GM13977 (cell line): ENCODE results near the gene TMEM187.

Source experiments
- DNase-seq: peaks from one replicate; pipeline ENCODE4 v3.0.0; 2012; ENCODE audit warnings: low spot score
- in situ Hi-C: fragments of 300-500 bp; cut with MboI; formaldehyde crosslinking; loops from one replicate; pipeline ENCODE4 v1.12.0; 2022; ENCODE audit warnings: low sequenced_read_pairs, low pct_unique_long_range_greater_than_20kb, mixed read lengths, inconsistent platforms; ENCODE audit not compliant: unreplicated experiment
- TF ChIP-seq, protein P1 (sequence below): IDR thresholded peaks from 2 replicates; pipeline ENCODE4 v1.5.1; 2012; ENCODE audit warnings: mild to moderate bottlenecking, control low read depth; ENCODE audit not compliant: insufficient read depth; ENCODE audit errors: extremely low read depth, missing control alignments

Gene TMEM187

DNA sequence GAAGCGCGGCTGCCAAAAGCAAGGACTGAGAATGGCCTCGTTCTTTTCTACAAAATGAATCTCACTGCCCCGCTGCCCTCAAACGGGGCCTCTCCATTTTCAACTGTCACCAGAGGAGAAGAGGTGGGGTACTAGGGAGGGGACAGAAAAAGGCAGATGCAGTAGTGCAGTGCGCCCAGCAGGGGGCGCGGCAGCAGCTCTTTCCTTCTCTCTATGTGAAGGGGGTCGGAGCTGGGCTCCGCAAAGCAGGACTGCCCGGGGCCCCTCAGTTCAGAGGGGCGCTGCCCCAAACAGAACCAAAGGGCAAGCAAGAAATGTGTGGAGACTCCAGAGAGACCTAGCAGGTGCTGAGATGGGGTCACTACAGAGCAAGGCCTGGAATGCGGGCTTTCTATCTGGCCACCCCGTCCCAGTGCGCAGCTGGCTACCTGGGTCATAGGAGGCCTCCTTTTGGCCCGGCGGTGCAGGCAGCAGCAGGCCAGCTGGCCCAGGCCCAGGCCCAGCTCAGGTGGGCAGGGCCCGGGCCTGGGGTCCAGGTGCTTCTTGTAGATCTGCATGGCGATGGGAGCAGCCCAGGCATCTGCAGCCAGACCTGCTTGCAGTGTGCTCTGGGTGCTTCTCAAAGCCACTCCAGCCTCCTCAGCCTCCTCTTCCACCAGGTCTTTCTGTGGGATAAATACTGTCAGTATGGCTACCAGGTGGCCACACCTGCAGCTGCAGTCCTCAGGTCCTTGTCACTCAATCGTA lies 41.2 kb downstream of the TMEM187 start:
- DNase-seq, result peak; percentile 75
- TF ChIP-seq, protein P1, sequence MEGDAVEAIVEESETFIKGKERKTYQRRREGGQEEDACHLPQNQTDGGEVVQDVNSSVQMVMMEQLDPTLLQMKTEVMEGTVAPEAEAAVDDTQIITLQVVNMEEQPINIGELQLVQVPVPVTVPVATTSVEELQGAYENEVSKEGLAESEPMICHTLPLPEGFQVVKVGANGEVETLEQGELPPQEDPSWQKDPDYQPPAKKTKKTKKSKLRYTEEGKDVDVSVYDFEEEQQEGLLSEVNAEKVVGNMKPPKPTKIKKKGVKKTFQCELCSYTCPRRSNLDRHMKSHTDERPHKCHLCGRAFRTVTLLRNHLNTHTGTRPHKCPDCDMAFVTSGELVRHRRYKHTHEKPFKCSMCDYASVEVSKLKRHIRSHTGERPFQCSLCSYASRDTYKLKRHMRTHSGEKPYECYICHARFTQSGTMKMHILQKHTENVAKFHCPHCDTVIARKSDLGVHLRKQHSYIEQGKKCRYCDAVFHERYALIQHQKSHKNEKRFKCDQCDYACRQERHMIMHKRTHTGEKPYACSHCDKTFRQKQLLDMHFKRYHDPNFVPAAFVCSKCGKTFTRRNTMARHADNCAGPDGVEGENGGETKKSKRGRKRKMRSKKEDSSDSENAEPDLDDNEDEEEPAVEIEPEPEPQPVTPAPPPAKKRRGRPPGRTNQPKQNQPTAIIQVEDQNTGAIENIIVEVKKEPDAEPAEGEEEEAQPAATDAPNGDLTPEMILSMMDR, result peak; percentile 81

DNA sequence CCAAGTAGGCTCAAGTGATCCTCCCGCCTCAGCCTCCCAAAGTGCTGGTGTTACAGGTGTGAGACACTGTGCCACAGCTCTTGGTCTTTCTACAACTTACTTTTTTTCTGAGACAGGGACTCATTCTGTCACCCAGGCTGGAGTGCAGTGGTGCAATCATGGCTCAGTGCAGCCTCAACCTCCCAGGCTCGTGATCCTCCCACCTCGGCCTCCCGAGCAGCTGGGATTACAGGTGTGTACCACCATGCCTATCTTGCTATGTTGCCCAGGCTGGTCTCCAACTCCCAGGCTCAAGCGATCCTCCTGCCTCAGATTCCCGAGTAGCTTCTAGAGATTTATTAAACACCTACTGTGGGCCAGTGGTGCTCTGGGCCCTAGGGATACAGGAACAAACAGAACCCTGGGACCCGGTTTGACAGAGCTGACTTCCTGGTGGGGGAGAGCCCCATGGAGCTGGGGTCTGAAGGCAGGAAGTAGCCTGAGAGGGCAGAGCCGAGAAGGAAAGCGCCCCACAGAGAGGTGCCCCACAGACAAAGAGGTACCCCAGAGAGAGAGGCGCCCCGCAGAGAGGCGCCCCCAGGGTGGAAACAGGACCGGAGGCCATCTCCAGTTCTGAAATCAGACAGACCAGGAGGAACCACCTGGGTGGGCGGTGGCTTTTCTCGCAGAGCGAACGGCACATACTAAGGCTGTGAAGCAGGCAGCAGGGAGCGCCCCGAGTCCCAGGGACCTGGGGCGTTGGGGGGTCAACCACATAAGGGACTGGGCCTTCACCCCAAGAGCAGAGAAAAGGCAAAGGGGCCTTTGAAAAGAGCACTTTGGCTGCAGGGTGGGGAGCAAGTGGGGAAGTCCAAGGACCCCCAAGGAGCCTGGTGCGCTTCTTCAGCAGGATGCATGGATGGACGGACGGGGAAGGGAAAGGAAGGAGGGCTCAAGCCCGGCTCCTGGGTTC lies 42.2 kb downstream of the TMEM187 start:
- no peak for DNase-seq
- TF ChIP-seq, protein P1, result no peak
- in situ Hi-C loops, result no loop called here

More for the DNA sequence above, 41.2 kb downstream of the TMEM187 start:
- in situ Hi-C loops, result no loop called here

DNA sequence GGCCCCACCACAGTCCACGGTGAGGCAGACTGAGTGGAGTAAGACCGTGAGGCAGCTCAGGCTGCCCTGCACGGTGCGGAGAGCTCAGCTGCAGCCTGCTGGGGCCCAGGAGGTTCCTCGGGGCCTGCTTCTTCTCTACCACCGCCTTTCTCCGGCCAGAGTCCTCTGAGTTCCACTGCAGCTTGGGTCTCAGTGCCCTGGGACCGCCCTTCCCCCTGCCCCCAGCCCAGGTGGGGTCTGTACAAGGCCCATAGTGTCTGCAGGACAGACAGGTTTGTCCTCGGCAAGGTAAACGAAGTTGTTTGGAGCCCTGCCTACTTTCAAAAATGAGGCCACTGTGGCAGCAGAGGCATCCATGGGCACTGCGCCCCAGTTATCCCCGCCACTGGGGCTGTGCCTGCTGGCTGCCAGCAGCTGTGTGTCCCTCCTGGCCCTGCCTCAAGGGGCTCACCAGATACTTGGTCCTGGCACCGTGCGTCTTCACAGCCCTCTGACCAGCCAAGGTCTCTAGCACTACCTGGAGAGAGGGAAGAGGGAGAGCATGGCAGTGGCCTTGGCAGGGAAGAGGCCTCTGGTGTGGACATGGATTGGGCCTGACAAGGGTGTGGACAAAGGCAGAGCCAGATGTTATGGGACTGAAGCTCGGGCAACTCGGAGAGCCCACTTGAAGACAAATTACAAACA lies 43.2 kb downstream of the TMEM187 start:
- DNase-seq, result no peak
- in situ Hi-C loops, result no loop called here
- TF ChIP-seq, protein P1, result no peak

DNA sequence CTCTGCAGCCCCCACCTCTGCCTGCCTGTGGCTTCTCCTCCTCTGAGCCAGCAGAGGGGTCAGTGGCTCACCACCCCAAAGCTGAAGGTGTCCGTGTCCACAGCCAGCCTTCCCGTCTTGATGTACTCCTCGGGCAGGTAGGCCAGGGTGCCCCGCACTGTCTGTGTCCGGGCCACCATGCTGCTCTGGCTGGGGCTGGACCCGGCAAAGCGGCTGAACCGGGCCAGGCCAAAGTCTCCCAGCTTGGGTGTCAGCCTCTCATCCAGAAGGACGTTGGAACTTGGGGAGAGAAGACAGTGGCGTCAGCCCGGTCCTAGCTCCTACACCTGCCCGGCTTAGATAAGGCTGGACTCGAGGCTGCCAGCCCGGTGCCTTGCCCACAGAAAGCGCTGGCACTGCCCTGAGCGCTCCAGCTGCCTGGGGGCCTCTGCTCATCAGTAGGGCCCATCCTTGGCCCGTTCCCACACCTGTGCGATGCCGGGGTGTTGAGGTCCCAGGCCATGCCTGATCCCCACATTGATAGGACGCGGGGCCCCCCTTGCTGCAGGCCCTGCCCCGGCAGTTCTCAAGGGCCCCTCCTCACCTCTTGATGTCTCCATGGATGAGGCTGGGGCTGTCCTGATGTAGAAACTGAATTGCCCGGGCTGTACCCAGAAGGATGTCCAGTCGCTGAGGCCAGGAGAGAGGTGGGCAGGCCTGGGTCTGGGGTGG lies 44.0 kb downstream of the TMEM187 start:
- DNase-seq, result no peak
- in situ Hi-C loops, result no loop called here
- TF ChIP-seq, protein P1, result no peak

DNA sequence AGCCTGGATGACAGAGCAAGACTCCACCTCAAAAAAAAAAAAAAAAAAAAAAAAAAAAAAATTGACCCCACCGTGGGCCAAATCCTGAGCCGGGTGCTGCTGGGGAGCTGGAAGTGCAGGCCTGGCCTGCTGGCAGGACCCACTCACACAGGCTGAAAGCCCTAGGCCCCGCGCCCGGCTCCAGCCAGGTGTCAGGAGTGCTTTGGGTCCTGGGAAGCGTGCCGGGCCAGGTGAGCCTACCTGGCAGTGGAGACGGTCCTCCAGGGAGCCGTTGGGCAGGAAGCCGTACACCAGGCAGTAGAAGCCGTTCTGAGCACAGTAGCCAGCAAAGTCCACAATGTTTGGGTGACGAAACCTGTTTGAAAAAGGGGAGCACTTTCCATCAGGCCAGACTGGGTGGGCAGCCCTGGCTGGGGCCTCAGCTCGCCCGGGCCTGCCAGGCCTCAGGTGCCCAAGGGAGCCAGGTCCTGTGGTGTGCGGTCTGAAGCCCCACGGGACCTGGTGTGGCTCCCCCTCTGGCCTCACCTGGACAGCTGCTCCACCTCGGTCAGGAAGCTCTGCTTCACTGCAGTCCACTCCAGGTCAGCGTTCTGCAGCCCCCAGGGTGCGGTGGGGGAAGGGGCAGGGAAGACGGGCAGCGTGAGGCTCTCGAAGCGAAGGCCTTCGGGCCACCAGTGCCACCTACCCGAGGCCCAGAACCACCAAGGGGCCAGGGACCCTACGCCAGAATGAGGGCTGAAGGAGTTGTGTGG lies 45.4 kb downstream of the TMEM187 start:
- TF ChIP-seq, protein P1, result no peak
- in situ Hi-C loops, result no loop called here
- no peak for DNase-seq
